Stimulated activated CD4-positive, alpha-beta T cell treated with anti-CD3 and anti-CD28 coated beads, Interleukin-2, amount 100 ng/mL, for 48 hours (primary cell): Measurements from ENCODE around the gene PNPLA7.
A peak's percentile ranks its signal among the peaks of the same experiment; 100 is the strongest.

Source experiments
- DNase-seq, 2 donors: peaks; one replicate each; pipeline ENCODE4 v3.0.0-alpha.2; 2020

The PNPLA7 gene

GRCh38 chr9:137431416-137431931 lies 118.7 kb downstream of the PNPLA7 start:
- no peak for DNase-seq

- no peak for DNase-seq
Observed at GRCh38 chr9:137430723-137431415, 119.3 kb downstream of the PNPLA7 start.

- DNase-seq, result no peak
Observed at GRCh38 chr9:137429974-137430722, 120.1 kb downstream of the PNPLA7 start.

GRCh38 chr9:137429546-137429890 lies 120.7 kb downstream of the PNPLA7 start:
- no peak for DNase-seq

- DNase-seq, result no peak
Observed at GRCh38 chr9:137428841-137429545, 121.2 kb downstream of the PNPLA7 start.

- no peak for DNase-seq
Observed at GRCh38 chr9:137428311-137428630, 121.9 kb downstream of the PNPLA7 start.

GRCh38 chr9:137427454-137428310 lies 122.5 kb downstream of the PNPLA7 start:
- no peak for DNase-seq

- no peak for DNase-seq
Observed at GRCh38 chr9:137426018-137426681, 124.1 kb downstream of the PNPLA7 start.

GRCh38 chr9:137423514-137424291 lies 126.5 kb downstream of the PNPLA7 start:
- no peak for DNase-seq

- DNase-seq, result peak; percentile 96 to 98
Observed at GRCh38 chr9:137422604-137423513, 127.3 kb downstream of the PNPLA7 start, which contains the start of the genes EXD3 and NOXA1. TSS of gene EXD3 (minus strand) at chr9:137423162. CDS start at chr9:137395357, 27,805 bp downstream. TSS of gene NOXA1 (plus strand) at chr9:137423393. CDS start at chr9:137423530, 137 bp downstream.

GRCh38 chr9:137421838-137422603 lies 128.2 kb downstream of the PNPLA7 start:
- DNase-seq, result no peak

- no peak for DNase-seq
Observed at GRCh38 chr9:137417161-137418021, 132.8 kb downstream of the PNPLA7 start.

GRCh38 chr9:137416563-137417151 lies 133.5 kb downstream of the PNPLA7 start:
- no peak for DNase-seq

GRCh38 chr9:137416006-137416562 lies 134.1 kb downstream of the PNPLA7 start:
- DNase-seq, result no peak

- DNase-seq, result no peak
Observed at GRCh38 chr9:137415451-137415850, 134.8 kb downstream of the PNPLA7 start.

GRCh38 chr9:137412431-137412830 lies 137.8 kb downstream of the PNPLA7 start:
- DNase-seq, result no peak

GRCh38 chr9:137411645-137412380 lies 138.4 kb downstream of the PNPLA7 start:
- DNase-seq, result peak; percentile 33 to 40
